Endodermal cell (in vitro differentiated cells): ENCODE measurements around the gene DNAH6. TPM values are rescaled to one million over a fixed set of nuclear protein-coding genes. Genes with fewer than 3 reads are reported as not detected.

Experiments
- DNase-seq: peaks from one replicate; pipeline ENCODE4 v3.0.0-alpha.2; 2017
- H3K27ac ChIP-seq: 2 replicates; pipeline ENCODE4 v1.5.1; 2013; ENCODE audit warnings: mild to moderate bottlenecking, low read depth, low read length, moderate library complexity
- H3K27me3 ChIP-seq: 2 replicates; pipeline ENCODE4 v1.6.1; 2013; ENCODE audit warnings: mild to moderate bottlenecking, low read length, moderate library complexity; ENCODE audit not compliant: insufficient read depth, control insufficient read depth, poor library complexity, severe bottlenecking
- H3K36me3 ChIP-seq: 2 replicates; pipeline ENCODE4 v1.7.0; 2013; ENCODE audit warnings: mild to moderate bottlenecking, low read length, moderate library complexity; ENCODE audit not compliant: control insufficient read depth, insufficient read depth
- H3K4me1 ChIP-seq: one replicate; pipeline ENCODE4 v1.7.0; 2013; ENCODE audit warnings: low read length; ENCODE audit not compliant: control insufficient read depth, insufficient read depth
- H3K4me3 ChIP-seq: 2 replicates; pipeline ENCODE4 v1.5.1; 2013; ENCODE audit warnings: mild to moderate bottlenecking, low read length, moderate library complexity
- H3K9ac ChIP-seq: 2 replicates; pipeline ENCODE4 v1.6.1; 2013; ENCODE audit warnings: mild to moderate bottlenecking, low read length, moderate library complexity; ENCODE audit not compliant: poor library complexity, severe bottlenecking; ENCODE audit errors: extremely low read depth
- H3K9me3 ChIP-seq: 2 replicates; pipeline ENCODE4 v1.6.1; 2013; ENCODE audit warnings: mild to moderate bottlenecking, low read length, moderate library complexity; ENCODE audit not compliant: control insufficient read depth
- H3K27ac Mint-ChIP-seq: 2 replicates; pipeline ENCODE4 v1.8.0; 2020; ENCODE audit warnings: mixed read lengths
- H3K27me3 Mint-ChIP-seq: 2 replicates; pipeline ENCODE4 v1.8.0; 2021; ENCODE audit warnings: mild to moderate bottlenecking, mixed read lengths; ENCODE audit not compliant: insufficient read depth
- H3K36me3 Mint-ChIP-seq: 2 replicates; pipeline ENCODE4 v1.8.0; 2020; ENCODE audit warnings: low read depth, mixed read lengths
- H3K4me1 Mint-ChIP-seq: 2 replicates; pipeline ENCODE4 v1.8.0; 2020; ENCODE audit warnings: mixed read lengths
- H3K4me3 Mint-ChIP-seq: 2 replicates; pipeline ENCODE4 v1.8.0; 2020; ENCODE audit warnings: mild to moderate bottlenecking, moderate library complexity, mixed read lengths
- H3K9me3 Mint-ChIP-seq: 2 replicates; pipeline ENCODE4 v1.8.0; 2020; ENCODE audit warnings: mild to moderate bottlenecking, mixed read lengths
- CTCF ChIP-seq: fragments of 200-600 bp; sonication (generic); conservative IDR thresholded peaks from 2 replicates; pipeline ENCODE4 v1.5.0; 2021; ENCODE audit warnings: antibody characterized with exemption, mild to moderate bottlenecking
- WGBS, 2 experiments: methylation state at CpG; one replicate each; pipeline versions ENCODE4 v1.1.5 to v1.1.7; 2013; ENCODE audit warnings: missing lambda C conversion rate in 2 of 2, mixed read lengths in 1 of 2; ENCODE audit not compliant: insufficient coverage in 1 of 2, insufficient read length in 1 of 2; 5-methylcytosine and 5-hydroxymethylcytosine counted together
- total RNA-seq, 2 donors: library from RNA; stranded (reverse); fragmentation: NEBNext Ultra II Directional in 1 of 2; extraction: Animal tissue kit (Norgen Biotek cat#: 25700) in 1 of 2; gene quantifications; 2 replicates in 1 of 2; 3 replicates in 1 of 2; pipeline ENCODE4 v1.2.1, GENCODE V29; 2021

Gene DNAH6
- total RNA-seq, 2 donors from 2014 or later: 1.6 to 2.0 TPM

GRCh38 chr2:84631985-84632384 is 115.7 kb downstream of the DNAH6 start:
- DNase-seq: no peak
- Histone ChIP-seq H3K4me1 (no peaks in the 10 kb centered on the region), H3K4me3 (no peak overlapping the region), H3K27me3 (no peaks in the 10 kb centered on the region), H3K9ac (no peak overlapping the region), H3K27ac (no peak overlapping the region), H3K9me3 (no peaks in the 10 kb centered on the region), H3K36me3 (no peaks in the 10 kb centered on the region)
- Mint-ChIP-seq H3K27me3 (peaks cover 32% of the 10 kb centered on the region), H3K36me3 (no peaks in the 10 kb centered on the region), H3K9me3 (no peaks in the 10 kb centered on the region), H3K4me3 (no peak overlapping the region), H3K27ac (no peak overlapping the region), H3K4me1 (peaks cover 2% of the 10 kb centered on the region)
- WGBS, 2 experiments: 88 to 89% methylated on average over 2 to 5 of the region's 5 CpGs
- no peak for TF ChIP-seq CTCF

GRCh38 chr2:84636080-84636971 is 120.0 kb downstream of the DNAH6 start:
- H3K27me3 ChIP-seq: no peaks in the 10 kb centered on the region
- H3K4me1 ChIP-seq: no peaks in the 10 kb centered on the region
- H3K4me3 Mint-ChIP-seq: no peak overlapping the region
- 91 to 92% methylated on average over 2 of the region's 2 CpGs for WGBS, 2 experiments
- no peak overlapping the region for H3K27ac ChIP-seq
- H3K4me1 Mint-ChIP-seq: no peaks in the 10 kb centered on the region
- no peak for DNase-seq
- no peak overlapping the region for H3K9ac ChIP-seq
- H3K36me3 ChIP-seq: no peaks in the 10 kb centered on the region
- H3K4me3 ChIP-seq: no peak overlapping the region
- peaks cover 46% of the 10 kb centered on the region for H3K27me3 Mint-ChIP-seq
- peaks cover 9% of the 10 kb centered on the region for H3K9me3 ChIP-seq
- no peak for TF ChIP-seq CTCF
- H3K27ac Mint-ChIP-seq: no peak overlapping the region
- H3K9me3 Mint-ChIP-seq: peaks cover 3% of the 10 kb centered on the region
- H3K36me3 Mint-ChIP-seq: peaks cover 1% of the 10 kb centered on the region

GRCh38 chr2:84639751-84640150 is 123.5 kb downstream of the DNAH6 start:
- H3K9me3 ChIP-seq: peaks cover 16% of the 10 kb centered on the region
- no peaks in the 10 kb centered on the region for H3K4me1 ChIP-seq
- DNase-seq: no peak
- H3K27me3 ChIP-seq: no peaks in the 10 kb centered on the region
- H3K9ac ChIP-seq: no peak overlapping the region
- H3K27ac Mint-ChIP-seq: no peak overlapping the region
- TF ChIP-seq CTCF: no peak
- no peaks in the 10 kb centered on the region for H3K36me3 ChIP-seq
- no peak overlapping the region for H3K4me3 ChIP-seq
- 85 to 91% methylated on average over 5 of the region's 5 CpGs for WGBS, 2 experiments
- peaks cover 5% of the 10 kb centered on the region for H3K9me3 Mint-ChIP-seq
- peaks cover 4% of the 10 kb centered on the region for H3K36me3 Mint-ChIP-seq
- H3K4me1 Mint-ChIP-seq: peaks cover 3% of the 10 kb centered on the region
- peaks cover 42% of the 10 kb centered on the region for H3K27me3 Mint-ChIP-seq
- no peak overlapping the region for H3K27ac ChIP-seq
- no peak overlapping the region for H3K4me3 Mint-ChIP-seq
